ENCODE data around the gene TAOK3. TPM values are rescaled to one million over a fixed set of nuclear protein-coding genes. Genes with fewer than 3 reads are reported as not detected.

The TAOK3 gene
- total and polyA plus RNA-seq, 2 donors (not counting 3 experiments of a cell fraction or from before 2014, with no cell fraction given), result 11.3 to 23.1 TPM

DNA sequence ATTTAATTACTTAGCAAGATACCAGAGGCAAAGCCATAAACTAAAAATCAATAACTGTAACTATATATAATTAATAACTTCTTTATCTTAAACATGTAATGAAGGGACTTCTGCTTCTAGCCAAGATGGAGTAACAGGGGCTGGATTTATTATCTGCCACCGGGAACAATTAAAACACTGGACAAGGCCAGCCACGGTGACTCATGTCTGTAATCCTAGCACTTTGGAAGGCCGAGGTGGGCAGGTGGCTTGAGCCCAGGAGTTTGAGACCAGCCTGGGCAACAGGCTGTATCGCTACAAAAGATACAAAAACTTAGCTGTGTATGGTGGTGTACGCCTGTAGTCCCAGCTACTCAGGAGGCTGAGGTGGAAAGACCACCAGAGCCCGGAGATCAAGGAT, 113.6 kb downstream of the TAOK3 start:
- no peak overlapping the region for H3K4me3 ChIP-seq (replicated peaks in 1 of 3; ENCODE audit: insufficient read depth in 1 of 3, low read depth in 1 of 3, low read length in 3 of 3)
- no peak overlapping the region for H3K9ac ChIP-seq (replicated peaks; ENCODE audit: extremely low read depth, insufficient read depth, low read length)
- no peaks in the 10 kb centered on the region for H3K4me1 ChIP-seq (ENCODE audit: control insufficient read depth, extremely low read depth, insufficient read depth, low read length)
- no peak for FAIRE-seq
- no peaks in the 10 kb centered on the region for H3K9me3 ChIP-seq (replicated peaks; ENCODE audit: control insufficient read depth, insufficient read depth, low read length)
- no peaks in the 10 kb centered on the region for H3K9me1 ChIP-seq (replicated peaks; ENCODE audit: control insufficient read depth, extremely low read depth, insufficient read depth, low read length)
- dilution Hi-C loops (cut with MboI; ENCODE audit: extremely low pct_ligation_motif_present, low sequenced_read_pairs), result no loop called here
- H3K79me2 ChIP-seq (ENCODE audit: control insufficient read depth, insufficient read depth, low read length), result no peaks in the 10 kb centered on the region
- no TSS peak for BruUV-seq (replicated peaks)
- ChIA-PET POLR2A (interaction anchor here (0.6 kb wide), 1 partner anchor 15 kb away, joined by 3 read pairs; no protein-coding TSS in a partner anchor), CTCF (no interaction called here)
- no peaks in the 10 kb centered on the region for H4K20me1 ChIP-seq (replicated peaks; ENCODE audit: control insufficient read depth, extremely low read depth, insufficient read depth, low read length)
- no peak overlapping the region for H2AFZ ChIP-seq (ENCODE audit: low read depth, low read length)
- no peak for DNase-seq (ENCODE audit: low read depth, low spot score)
- no peak overlapping the region for H3K4me2 ChIP-seq (ENCODE audit: insufficient read depth, low read length)
- intact Hi-C loops (cut with micrococcal nuclease), result no loop called here
- TF ChIP-seq MYC (IDR thresholded peaks at IDR 0.05; ENCODE audit: low read depth, low read length) (no peak), JUN (IDR thresholded peaks at IDR 0.05; ENCODE audit: borderline replicate concordance, insufficient read depth, insufficient read length, low read depth) (no peak), POLR2A (IDR thresholded peaks at IDR 0.05; ENCODE audit: low read depth, low read length) (no peak), POLR2AphosphoS5 (IDR thresholded peaks at IDR 0.05; ENCODE audit: insufficient read depth, low read depth, low read length) (no peak), EZH2 (IDR thresholded peaks at IDR 0.05; ENCODE audit: borderline replicate concordance, low read depth, low read length, severe bottlenecking) (no peak), FOS (IDR thresholded peaks at IDR 0.05; ENCODE audit: borderline replicate concordance, insufficient read depth, low read length) (no peak), GATA2 (IDR thresholded peaks at IDR 0.05; ENCODE audit: insufficient read depth, insufficient read length, low read depth, low read length) (no peak)
- TF ChIP-seq, protein P1, sequence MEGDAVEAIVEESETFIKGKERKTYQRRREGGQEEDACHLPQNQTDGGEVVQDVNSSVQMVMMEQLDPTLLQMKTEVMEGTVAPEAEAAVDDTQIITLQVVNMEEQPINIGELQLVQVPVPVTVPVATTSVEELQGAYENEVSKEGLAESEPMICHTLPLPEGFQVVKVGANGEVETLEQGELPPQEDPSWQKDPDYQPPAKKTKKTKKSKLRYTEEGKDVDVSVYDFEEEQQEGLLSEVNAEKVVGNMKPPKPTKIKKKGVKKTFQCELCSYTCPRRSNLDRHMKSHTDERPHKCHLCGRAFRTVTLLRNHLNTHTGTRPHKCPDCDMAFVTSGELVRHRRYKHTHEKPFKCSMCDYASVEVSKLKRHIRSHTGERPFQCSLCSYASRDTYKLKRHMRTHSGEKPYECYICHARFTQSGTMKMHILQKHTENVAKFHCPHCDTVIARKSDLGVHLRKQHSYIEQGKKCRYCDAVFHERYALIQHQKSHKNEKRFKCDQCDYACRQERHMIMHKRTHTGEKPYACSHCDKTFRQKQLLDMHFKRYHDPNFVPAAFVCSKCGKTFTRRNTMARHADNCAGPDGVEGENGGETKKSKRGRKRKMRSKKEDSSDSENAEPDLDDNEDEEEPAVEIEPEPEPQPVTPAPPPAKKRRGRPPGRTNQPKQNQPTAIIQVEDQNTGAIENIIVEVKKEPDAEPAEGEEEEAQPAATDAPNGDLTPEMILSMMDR (IDR thresholded peaks at IDR 0.05; ENCODE audit: extremely low read depth in 1 of 2, insufficient read depth in 1 of 2, low read depth in 1 of 2, low read length in 2 of 2), result no peak
- TF ChIP-seq, protein P2, sequence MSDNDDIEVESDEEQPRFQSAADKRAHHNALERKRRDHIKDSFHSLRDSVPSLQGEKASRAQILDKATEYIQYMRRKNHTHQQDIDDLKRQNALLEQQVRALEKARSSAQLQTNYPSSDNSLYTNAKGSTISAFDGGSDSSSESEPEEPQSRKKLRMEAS (IDR thresholded peaks at IDR 0.05; ENCODE audit: insufficient read depth, insufficient read length), result no peak
- H3K36me3 ChIP-seq (ENCODE audit: control insufficient read depth in 2 of 2, extremely low read depth in 1 of 2, insufficient read depth in 2 of 2, low read length in 2 of 2), result peaks cover 0 to 2% of the 10 kb centered on the region in 2 experiments
- H3K27me3 ChIP-seq (ENCODE audit: control insufficient read depth in 2 of 2, insufficient read depth in 2 of 2, low read length in 2 of 2), result no peaks in the 10 kb centered on the region
- no peak overlapping the region for H3K27ac ChIP-seq (ENCODE audit: insufficient read depth, low read depth, low read length)

Measured in endothelial cell of umbilical vein (primary cell).